HEK293 (cell line): Measurements from ENCODE around the gene MYO7A.

ENCODE experiments used
- CTCF ChIA-PET: fragments of 350-600 bp; formaldehyde crosslinking; extraction: SDS; loops from one replicate; lab custom pipeline; 2021; ENCODE audit warnings: antibody characterized with exemption; lab: Yijun Ruan, JAX
- POLR2A ChIA-PET: fragments of 300-600 bp; formaldehyde crosslinking; extraction: SDS; loops from one replicate; lab custom pipeline; 2020; ENCODE audit warnings: antibody characterized with exemption, inconsistent platforms; lab: Yijun Ruan, JAX
- H3K27ac ChIP-seq: fragments of 200-500 bp; sonication (Bioruptor generic); 2 replicates; pipeline ENCODE4 v1.5.1; 2014; ENCODE audit warnings: low read depth, low read length, control low read depth, inconsistent platforms; ENCODE audit errors: extremely low read depth
- H3K36me3 ChIP-seq, 2 experiments: fragments of 200-500 bp in 1 of 2; sonication (Bioruptor generic) in 1 of 2; 1 replicate in 1 of 2; 2 replicates in 1 of 2; pipeline ENCODE4 v1.5.1; 2014 to 2017; ENCODE audit warnings: inconsistent platforms in 2 of 2, low read length in 2 of 2; ENCODE audit not compliant: control insufficient read depth in 2 of 2, insufficient read depth in 1 of 2
- H3K4me1 ChIP-seq: fragments of 200-500 bp; sonication (Bioruptor generic); 2 replicates; pipeline ENCODE4 v1.5.1; 2014; ENCODE audit warnings: mild to moderate bottlenecking, low read length, inconsistent platforms; ENCODE audit not compliant: control insufficient read depth, insufficient read depth
- H3K4me3 ChIP-seq: 2 replicates; pipeline ENCODE4 v1.5.1; 2011; ENCODE audit warnings: low read depth, mild to moderate bottlenecking, control low read depth, low read length, moderate library complexity
- H3K9me3 ChIP-seq: fragments of 200-500 bp; sonication (Bioruptor generic); 2 replicates; pipeline ENCODE4 v1.5.1; 2014; ENCODE audit warnings: low read depth, low read length, inconsistent platforms; ENCODE audit not compliant: control insufficient read depth, insufficient read depth
- KLF16 ChIP-seq: fragments of 450-650 bp; formaldehyde crosslinking; IDR thresholded peaks from 2 replicates; pipeline ENCODE4 v1.5.1; 2017; ENCODE audit warnings: missing biosample characterization, missing genetic modification characterization
- KLF8 ChIP-seq: fragments of 450-650 bp; formaldehyde crosslinking; IDR thresholded peaks from 2 replicates; pipeline ENCODE4 v1.5.1; 2016; ENCODE audit warnings: missing biosample characterization, missing genetic modification characterization
- ZNF221 ChIP-seq: fragments of 450-650 bp; formaldehyde crosslinking; IDR thresholded peaks from 2 replicates; pipeline ENCODE4 v1.5.1; 2017; ENCODE audit warnings: missing biosample characterization, missing genetic modification characterization, borderline replicate concordance
- ZNF274 ChIP-seq, 2 experiments: fragments of 200-500 bp in 1 of 2; fragments of 450-650 bp in 1 of 2; sonication (Bioruptor generic) in 1 of 2; formaldehyde crosslinking in 1 of 2; IDR thresholded peaks; 2 replicates each; pipeline versions ENCODE4 v1.5.1 to v1.6.1; 2014 to 2016; ENCODE audit warnings: borderline replicate concordance in 1 of 2, inconsistent platforms in 1 of 2, low read length in 1 of 2, missing biosample characterization in 1 of 2, missing genetic modification characterization in 1 of 2
- ZNF48 ChIP-seq: fragments of 450-650 bp; formaldehyde crosslinking; IDR thresholded peaks from 2 replicates; pipeline ENCODE4 v1.5.1; 2016; ENCODE audit warnings: missing biosample characterization, missing genetic modification characterization
- ZNF544 ChIP-seq: fragments of 450-650 bp; formaldehyde crosslinking; IDR thresholded peaks from 2 replicates; pipeline ENCODE4 v1.5.0; 2017; ENCODE audit warnings: missing biosample characterization, missing genetic modification characterization
- ZNF558 ChIP-seq: fragments of 450-650 bp; formaldehyde crosslinking; IDR thresholded peaks from 2 replicates; pipeline ENCODE4 v1.5.1; 2016; ENCODE audit warnings: missing biosample characterization, missing genetic modification characterization
- ZNF626 ChIP-seq: fragments of 450-650 bp; sonication (Bioruptor Pico); formaldehyde crosslinking; IDR thresholded peaks from 2 replicates; pipeline ENCODE4 v1.5.1; 2018; ENCODE audit warnings: missing biosample characterization, missing genetic modification characterization, inconsistent platforms
- ZNF658 ChIP-seq: fragments of 450-650 bp; formaldehyde crosslinking; IDR thresholded peaks from 2 replicates; pipeline ENCODE4; 2016; ENCODE audit warnings: missing biosample characterization, missing genetic modification characterization
- TF ChIP-seq, protein P1 (sequence below): fragments of 450-650 bp; formaldehyde crosslinking; IDR thresholded peaks from 2 replicates; pipeline ENCODE4 v1.5.1; 2016; ENCODE audit warnings: missing biosample characterization, missing genetic modification characterization, low read depth
- TF ChIP-seq, protein P2 (sequence below): fragments of 450-650 bp; formaldehyde crosslinking; IDR thresholded peaks from 2 replicates; pipeline ENCODE4 v1.5.1; 2016; ENCODE audit warnings: missing biosample characterization, missing genetic modification characterization
- TF ChIP-seq, protein P3 (sequence below): fragments of 450-650 bp; formaldehyde crosslinking; IDR thresholded peaks from 2 replicates; pipeline ENCODE4 v1.5.1; 2016; ENCODE audit warnings: missing biosample characterization, missing genetic modification characterization
- TF ChIP-seq, protein P4 (sequence below): fragments of 450-650 bp; formaldehyde crosslinking; IDR thresholded peaks from 2 replicates; pipeline ENCODE4 v1.5.1; 2016; ENCODE audit warnings: missing biosample characterization, missing genetic modification characterization, borderline replicate concordance
- TF ChIP-seq, protein P5 (sequence below): fragments of 450-650 bp; formaldehyde crosslinking; IDR thresholded peaks from 2 replicates; pipeline ENCODE4 v1.5.1; 2017; ENCODE audit warnings: missing biosample characterization, mild to moderate bottlenecking, missing genetic modification characterization, moderate library complexity
- TF ChIP-seq, protein P6 (sequence below): fragments of 450-650 bp; formaldehyde crosslinking; IDR thresholded peaks from 2 replicates; pipeline ENCODE4; 2016; ENCODE audit warnings: missing biosample characterization, missing genetic modification characterization

The MYO7A gene

DNA sequence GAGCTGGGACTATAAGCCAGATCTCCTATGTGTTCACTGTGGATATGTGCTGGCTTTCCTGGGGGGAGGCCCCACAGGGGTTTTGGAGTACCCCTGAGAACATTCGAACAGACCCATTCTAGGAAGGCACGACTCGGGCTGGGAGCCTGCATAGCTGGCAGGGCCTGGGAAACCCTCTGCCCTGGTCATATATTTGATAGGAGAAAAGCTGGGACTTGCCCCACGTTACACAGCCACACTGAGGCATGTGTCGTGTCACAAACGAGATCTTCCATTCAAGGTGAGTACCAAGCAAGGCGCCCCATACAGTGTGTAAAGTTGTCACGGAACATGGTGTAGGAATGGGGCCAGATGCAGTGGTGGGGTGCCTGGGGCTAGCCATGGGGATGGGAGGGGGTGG, 11.2 kb downstream of the MYO7A start:
- H3K4me3 ChIP-seq = no peak overlapping the region
- CTCF ChIA-PET = interaction anchor here (2.4 kb wide), 1 partner anchor 12 kb away, joined by 11 read pairs; the partner anchor contains the start of gene MYO7A
- POLR2A ChIA-PET = no interaction called here
- no peaks in the 10 kb centered on the region for H3K9me3 ChIP-seq
- H3K36me3 ChIP-seq = no peaks in the 10 kb centered on the region
- no peak for TF ChIP-seq ZNF48 (tag by site-specific recombination)
- no peak for TF ChIP-seq ZNF626 (tag by site-specific recombination)
- no peak for TF ChIP-seq KLF8 (tag by site-specific recombination)
- TF ChIP-seq KLF16 (tag by site-specific recombination) = no peak
- TF ChIP-seq ZNF658 (tag by site-specific recombination) = no peak
- TF ChIP-seq, protein P1, sequence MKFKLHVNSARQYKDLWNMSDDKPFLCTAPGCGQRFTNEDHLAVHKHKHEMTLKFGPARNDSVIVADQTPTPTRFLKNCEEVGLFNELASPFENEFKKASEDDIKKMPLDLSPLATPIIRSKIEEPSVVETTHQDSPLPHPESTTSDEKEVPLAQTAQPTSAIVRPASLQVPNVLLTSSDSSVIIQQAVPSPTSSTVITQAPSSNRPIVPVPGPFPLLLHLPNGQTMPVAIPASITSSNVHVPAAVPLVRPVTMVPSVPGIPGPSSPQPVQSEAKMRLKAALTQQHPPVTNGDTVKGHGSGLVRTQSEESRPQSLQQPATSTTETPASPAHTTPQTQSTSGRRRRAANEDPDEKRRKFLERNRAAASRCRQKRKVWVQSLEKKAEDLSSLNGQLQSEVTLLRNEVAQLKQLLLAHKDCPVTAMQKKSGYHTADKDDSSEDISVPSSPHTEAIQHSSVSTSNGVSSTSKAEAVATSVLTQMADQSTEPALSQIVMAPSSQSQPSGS (tag by site-specific recombination) = no peak
- TF ChIP-seq, protein P2, sequence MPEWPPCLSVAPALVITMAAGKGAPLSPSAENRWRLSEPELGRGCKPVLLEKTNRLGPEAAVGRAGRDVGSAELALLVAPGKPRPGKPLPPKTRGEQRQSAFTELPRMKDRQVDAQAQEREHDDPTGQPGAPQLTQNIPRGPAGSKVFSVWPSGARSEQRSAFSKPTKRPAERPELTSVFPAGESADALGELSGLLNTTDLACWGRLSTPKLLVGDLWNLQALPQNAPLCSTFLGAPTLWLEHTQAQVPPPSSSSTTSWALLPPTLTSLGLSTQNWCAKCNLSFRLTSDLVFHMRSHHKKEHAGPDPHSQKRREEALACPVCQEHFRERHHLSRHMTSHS (tag by site-specific recombination) = no peak
- TF ChIP-seq, protein P3, sequence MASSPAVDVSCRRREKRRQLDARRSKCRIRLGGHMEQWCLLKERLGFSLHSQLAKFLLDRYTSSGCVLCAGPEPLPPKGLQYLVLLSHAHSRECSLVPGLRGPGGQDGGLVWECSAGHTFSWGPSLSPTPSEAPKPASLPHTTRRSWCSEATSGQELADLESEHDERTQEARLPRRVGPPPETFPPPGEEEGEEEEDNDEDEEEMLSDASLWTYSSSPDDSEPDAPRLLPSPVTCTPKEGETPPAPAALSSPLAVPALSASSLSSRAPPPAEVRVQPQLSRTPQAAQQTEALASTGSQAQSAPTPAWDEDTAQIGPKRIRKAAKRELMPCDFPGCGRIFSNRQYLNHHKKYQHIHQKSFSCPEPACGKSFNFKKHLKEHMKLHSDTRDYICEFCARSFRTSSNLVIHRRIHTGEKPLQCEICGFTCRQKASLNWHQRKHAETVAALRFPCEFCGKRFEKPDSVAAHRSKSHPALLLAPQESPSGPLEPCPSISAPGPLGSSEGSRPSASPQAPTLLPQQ = no peak
- no peak for TF ChIP-seq ZNF221 (tag by site-specific recombination)
- no peak for TF ChIP-seq ZNF558 (tag by site-specific recombination)
- no peak for TF ChIP-seq ZNF544 (tag by site-specific recombination)
- TF ChIP-seq ZNF274 (IDR thresholded peaks at IDR 0.05; ENCODE audit: low read length) = no peak
- TF ChIP-seq ZNF274 (tag by site-specific recombination; IDR thresholded peaks at IDR 0.05; ENCODE audit: borderline replicate concordance) = no peak
- TF ChIP-seq, protein P4, sequence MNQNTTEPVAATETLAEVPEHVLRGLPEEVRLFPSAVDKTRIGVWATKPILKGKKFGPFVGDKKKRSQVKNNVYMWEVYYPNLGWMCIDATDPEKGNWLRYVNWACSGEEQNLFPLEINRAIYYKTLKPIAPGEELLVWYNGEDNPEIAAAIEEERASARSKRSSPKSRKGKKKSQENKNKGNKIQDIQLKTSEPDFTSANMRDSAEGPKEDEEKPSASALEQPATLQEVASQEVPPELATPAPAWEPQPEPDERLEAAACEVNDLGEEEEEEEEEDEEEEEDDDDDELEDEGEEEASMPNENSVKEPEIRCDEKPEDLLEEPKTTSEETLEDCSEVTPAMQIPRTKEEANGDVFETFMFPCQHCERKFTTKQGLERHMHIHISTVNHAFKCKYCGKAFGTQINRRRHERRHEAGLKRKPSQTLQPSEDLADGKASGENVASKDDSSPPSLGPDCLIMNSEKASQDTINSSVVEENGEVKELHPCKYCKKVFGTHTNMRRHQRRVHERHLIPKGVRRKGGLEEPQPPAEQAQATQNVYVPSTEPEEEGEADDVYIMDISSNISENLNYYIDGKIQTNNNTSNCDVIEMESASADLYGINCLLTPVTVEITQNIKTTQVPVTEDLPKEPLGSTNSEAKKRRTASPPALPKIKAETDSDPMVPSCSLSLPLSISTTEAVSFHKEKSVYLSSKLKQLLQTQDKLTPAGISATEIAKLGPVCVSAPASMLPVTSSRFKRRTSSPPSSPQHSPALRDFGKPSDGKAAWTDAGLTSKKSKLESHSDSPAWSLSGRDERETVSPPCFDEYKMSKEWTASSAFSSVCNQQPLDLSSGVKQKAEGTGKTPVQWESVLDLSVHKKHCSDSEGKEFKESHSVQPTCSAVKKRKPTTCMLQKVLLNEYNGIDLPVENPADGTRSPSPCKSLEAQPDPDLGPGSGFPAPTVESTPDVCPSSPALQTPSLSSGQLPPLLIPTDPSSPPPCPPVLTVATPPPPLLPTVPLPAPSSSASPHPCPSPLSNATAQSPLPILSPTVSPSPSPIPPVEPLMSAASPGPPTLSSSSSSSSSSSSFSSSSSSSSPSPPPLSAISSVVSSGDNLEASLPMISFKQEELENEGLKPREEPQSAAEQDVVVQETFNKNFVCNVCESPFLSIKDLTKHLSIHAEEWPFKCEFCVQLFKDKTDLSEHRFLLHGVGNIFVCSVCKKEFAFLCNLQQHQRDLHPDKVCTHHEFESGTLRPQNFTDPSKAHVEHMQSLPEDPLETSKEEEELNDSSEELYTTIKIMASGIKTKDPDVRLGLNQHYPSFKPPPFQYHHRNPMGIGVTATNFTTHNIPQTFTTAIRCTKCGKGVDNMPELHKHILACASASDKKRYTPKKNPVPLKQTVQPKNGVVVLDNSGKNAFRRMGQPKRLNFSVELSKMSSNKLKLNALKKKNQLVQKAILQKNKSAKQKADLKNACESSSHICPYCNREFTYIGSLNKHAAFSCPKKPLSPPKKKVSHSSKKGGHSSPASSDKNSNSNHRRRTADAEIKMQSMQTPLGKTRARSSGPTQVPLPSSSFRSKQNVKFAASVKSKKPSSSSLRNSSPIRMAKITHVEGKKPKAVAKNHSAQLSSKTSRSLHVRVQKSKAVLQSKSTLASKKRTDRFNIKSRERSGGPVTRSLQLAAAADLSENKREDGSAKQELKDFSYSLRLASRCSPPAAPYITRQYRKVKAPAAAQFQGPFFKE (tag by site-specific recombination) = no peak
- TF ChIP-seq, protein P5, sequence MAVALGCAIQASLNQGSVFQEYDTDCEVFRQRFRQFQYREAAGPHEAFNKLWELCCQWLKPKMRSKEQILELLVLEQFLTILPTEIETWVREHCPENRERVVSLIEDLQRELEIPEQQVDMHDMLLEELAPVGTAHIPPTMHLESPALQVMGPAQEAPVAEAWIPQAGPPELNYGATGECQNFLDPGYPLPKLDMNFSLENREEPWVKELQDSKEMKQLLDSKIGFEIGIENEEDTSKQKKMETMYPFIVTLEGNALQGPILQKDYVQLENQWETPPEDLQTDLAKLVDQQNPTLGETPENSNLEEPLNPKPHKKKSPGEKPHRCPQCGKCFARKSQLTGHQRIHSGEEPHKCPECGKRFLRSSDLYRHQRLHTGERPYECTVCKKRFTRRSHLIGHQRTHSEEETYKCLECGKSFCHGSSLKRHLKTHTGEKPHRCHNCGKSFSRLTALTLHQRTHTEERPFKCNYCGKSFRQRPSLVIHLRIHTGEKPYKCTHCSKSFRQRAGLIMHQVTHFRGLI (tag by site-specific recombination) = no peak
- TF ChIP-seq, protein P6, sequence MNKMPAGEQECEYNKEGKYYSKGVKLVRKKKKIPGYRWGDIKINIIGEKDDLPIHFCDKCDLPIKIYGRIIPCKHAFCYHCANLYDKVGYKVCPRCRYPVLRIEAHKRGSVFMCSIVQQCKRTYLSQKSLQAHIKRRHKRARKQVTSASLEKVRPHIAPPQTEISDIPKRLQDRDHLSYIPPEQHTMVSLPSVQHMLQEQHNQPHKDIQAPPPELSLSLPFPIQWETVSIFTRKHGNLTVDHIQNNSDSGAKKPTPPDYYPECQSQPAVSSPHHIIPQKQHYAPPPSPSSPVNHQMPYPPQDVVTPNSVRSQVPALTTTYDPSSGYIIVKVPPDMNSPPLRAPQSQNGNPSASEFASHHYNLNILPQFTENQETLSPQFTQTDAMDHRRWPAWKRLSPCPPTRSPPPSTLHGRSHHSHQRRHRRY (tag by site-specific recombination) = no peak
- TF ChIP-seq, all 188 proteins: peak for 0
- no peak overlapping the region for H3K27ac ChIP-seq
- H3K4me1 ChIP-seq = no peaks in the 10 kb centered on the region
